ENCODE measurements around the gene CBX4. TPM values are rescaled to one million over a fixed set of nuclear protein-coding genes. Genes with fewer than 3 reads are reported as not detected.

CBX4 gene
- total and polyA plus RNA-seq, 2 of the 13 experiments (the other 11 are each of a cell fraction or from before 2014, with no cell fraction given) = 25.8 to 50.8 TPM

DNA sequence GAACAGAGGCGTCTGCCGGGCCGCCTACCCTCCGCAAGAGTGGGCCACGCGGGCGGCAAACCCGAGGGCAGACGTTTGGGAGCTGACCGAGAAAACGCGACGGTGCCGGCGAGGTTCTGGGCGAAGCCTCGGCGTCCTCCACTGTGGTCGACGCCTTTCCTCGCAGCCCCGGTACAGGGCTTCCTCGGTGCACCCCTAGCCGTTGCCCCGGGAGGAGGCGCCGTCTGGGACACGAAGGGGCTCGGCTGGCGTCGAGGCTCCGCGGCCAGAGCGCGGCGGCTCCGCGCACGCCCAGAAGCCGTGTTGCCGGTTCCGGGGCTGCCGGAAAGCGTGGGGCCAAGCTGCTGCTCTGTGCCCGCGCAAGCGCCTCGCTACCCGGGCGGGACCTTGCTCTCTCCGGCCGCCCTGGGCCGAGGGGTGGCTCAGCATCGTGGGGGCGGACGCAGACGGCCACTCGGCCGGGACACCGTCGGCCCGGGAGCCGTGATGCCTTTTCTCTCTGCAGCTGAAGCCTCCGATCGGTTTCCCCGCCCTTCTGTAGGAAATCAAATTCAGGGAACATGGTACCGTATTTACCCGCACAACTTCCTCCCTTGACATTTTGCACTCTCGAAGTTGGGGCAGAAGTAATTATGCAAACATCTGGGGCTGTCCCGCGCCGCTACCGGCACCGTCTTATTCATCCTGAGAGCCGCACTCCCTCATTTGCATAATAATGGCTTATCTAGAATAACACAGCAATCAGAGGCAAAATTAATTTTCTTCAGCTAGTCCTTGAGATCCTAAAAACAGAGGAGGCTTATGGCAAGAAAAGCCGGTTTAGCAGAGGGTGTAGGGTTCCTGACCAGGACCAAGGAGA is 35.0 kb downstream of the CBX4 start (continued):
- TF ChIP-seq ZNF703 (CRISPR knock-in tag; IDR thresholded peaks at IDR 0.05; ENCODE audit: borderline replicate concordance) = peak; percentile 90; the same call in 1 of the 2 replicates
- TF ChIP-seq TERF1 (CRISPR knock-in tag; IDR thresholded peaks at IDR 0.05) = no peak
- 0 out of 2 replicates have a peak, but pooled peaks have one; percentile 11 for TF ChIP-seq NFKBIZ (CRISPR knock-in tag; IDR thresholded peaks at IDR 0.05)
- peak; percentile 84; the same call in 1 of the 2 replicates for TF ChIP-seq ZNF839 (CRISPR knock-in tag; IDR thresholded peaks at IDR 0.05; ENCODE audit: borderline replicate concordance)
- peak; percentile 100 for TF ChIP-seq KDM5B (CRISPR knock-in tag; IDR thresholded peaks at IDR 0.05; ENCODE audit: borderline replicate concordance)
- no peak for TF ChIP-seq TCF12 (IDR thresholded peaks at IDR 0.05)
- TF ChIP-seq TCF12 (CRISPR knock-in tag; IDR thresholded peaks at IDR 0.05) = peak; percentile 94
- TF ChIP-seq TBX2 (CRISPR knock-in tag; IDR thresholded peaks at IDR 0.05; ENCODE audit: borderline replicate concordance) = peak; percentile 30; the same call in 1 of the 2 replicates
- TF ChIP-seq, protein P1, sequence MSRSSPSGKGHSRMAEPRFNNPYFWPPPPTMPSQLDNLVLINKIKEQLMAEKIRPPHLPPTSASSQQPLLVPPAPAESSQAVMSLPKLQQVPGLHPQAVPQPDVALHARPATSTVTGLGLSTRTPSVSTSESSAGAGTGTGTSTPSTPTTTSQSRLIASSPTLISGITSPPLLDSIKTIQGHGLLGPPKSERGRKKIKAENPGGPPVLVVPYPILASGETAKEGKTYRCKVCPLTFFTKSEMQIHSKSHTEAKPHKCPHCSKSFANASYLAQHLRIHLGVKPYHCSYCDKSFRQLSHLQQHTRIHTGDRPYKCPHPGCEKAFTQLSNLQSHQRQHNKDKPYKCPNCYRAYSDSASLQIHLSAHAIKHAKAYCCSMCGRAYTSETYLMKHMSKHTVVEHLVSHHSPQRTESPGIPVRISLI (CRISPR knock-in tag; IDR thresholded peaks at IDR 0.05; ENCODE audit: borderline replicate concordance) = peak; percentile 40; the same call in 1 of the 2 replicates
- TF ChIP-seq ZNF343 (CRISPR knock-in tag; IDR thresholded peaks at IDR 0.05) = peak; percentile 86
- peak; percentile 25; the same call in 1 of the 2 replicates for TF ChIP-seq NR1H2 (CRISPR knock-in tag; IDR thresholded peaks at IDR 0.05; ENCODE audit: borderline replicate concordance, low read depth)
- TF ChIP-seq ZNF558 (CRISPR knock-in tag; IDR thresholded peaks at IDR 0.05; ENCODE audit: borderline replicate concordance) = no peak; the same call in 1 of the 2 replicates
- TF ChIP-seq IRF2 (CRISPR knock-in tag; IDR thresholded peaks at IDR 0.05) = peak; percentile 65; the same call in 1 of the 2 replicates
- peak; percentile 90 for TF ChIP-seq SALL1 (CRISPR knock-in tag; IDR thresholded peaks at IDR 0.05)
- peak; percentile 97 for TF ChIP-seq ZNF546 (CRISPR knock-in tag; conservative IDR thresholded peaks at IDR 0.05)
- TF ChIP-seq IKZF4 (CRISPR knock-in tag; IDR thresholded peaks at IDR 0.05; ENCODE audit: borderline replicate concordance, low read depth, not compliant biosample characterization) = peak; percentile 96
- TF ChIP-seq ZNF274 (CRISPR knock-in tag; IDR thresholded peaks at IDR 0.05) = peak; percentile 96
- TF ChIP-seq HMG20A (CRISPR knock-in tag; IDR thresholded peaks at IDR 0.05; ENCODE audit: borderline replicate concordance) = 0 out of 2 replicates have a peak, but pooled peaks have one; percentile 29
- no peak for TF ChIP-seq POLR2AphosphoS5 (IDR thresholded peaks at IDR 0.05; ENCODE audit: low read depth, low read length)
- TF ChIP-seq ZNF672 (CRISPR knock-in tag; IDR thresholded peaks at IDR 0.05) = no peak
- no peak for TF ChIP-seq ZNF549 (CRISPR knock-in tag; IDR thresholded peaks at IDR 0.05)
- 0 out of 2 replicates have a peak, but pooled peaks have one; percentile 57 for TF ChIP-seq ZNF749 (CRISPR knock-in tag; IDR thresholded peaks at IDR 0.05; ENCODE audit: borderline replicate concordance)
- TF ChIP-seq ZNF790 (CRISPR knock-in tag; IDR thresholded peaks at IDR 0.05; ENCODE audit: borderline replicate concordance) = no peak; the same call in 1 of the 2 replicates
- TF ChIP-seq, protein P2, sequence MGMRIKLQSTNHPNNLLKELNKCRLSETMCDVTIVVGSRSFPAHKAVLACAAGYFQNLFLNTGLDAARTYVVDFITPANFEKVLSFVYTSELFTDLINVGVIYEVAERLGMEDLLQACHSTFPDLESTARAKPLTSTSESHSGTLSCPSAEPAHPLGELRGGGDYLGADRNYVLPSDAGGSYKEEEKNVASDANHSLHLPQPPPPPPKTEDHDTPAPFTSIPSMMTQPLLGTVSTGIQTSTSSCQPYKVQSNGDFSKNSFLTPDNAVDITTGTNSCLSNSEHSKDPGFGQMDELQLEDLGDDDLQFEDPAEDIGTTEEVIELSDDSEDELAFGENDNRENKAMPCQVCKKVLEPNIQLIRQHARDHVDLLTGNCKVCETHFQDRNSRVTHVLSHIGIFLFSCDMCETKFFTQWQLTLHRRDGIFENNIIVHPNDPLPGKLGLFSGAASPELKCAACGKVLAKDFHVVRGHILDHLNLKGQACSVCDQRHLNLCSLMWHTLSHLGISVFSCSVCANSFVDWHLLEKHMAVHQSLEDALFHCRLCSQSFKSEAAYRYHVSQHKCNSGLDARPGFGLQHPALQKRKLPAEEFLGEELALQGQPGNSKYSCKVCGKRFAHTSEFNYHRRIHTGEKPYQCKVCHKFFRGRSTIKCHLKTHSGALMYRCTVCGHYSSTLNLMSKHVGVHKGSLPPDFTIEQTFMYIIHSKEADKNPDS (CRISPR knock-in tag; IDR thresholded peaks at IDR 0.05) = peak; percentile 83; the same call in 1 of the 2 replicates
- TF ChIP-seq CBX2 (IDR thresholded peaks at IDR 0.05; ENCODE audit: low read depth, low read length) = peak; percentile 81; the same call in 1 of the 2 replicates
- TF ChIP-seq CBX2 (CRISPR knock-in tag; IDR thresholded peaks at IDR 0.05; ENCODE audit: low read depth) = peak; percentile 95; the same call in 1 of the 2 replicates
